Lower lobe of right lung (tissue), 2 donors: ENCODE results near the gene BRD7. TPM values are rescaled to one million over a fixed set of nuclear protein-coding genes. Genes with fewer than 3 reads are reported as not detected.

Source experiments
- ATAC-seq, 2 donors: fragments of 200-7000 bp; cut with Tn5 transposase; one replicate each; pipeline ENCODE4 v1.9.1; 2020 to 2022; ENCODE audit warnings: mild to moderate bottlenecking in 2 of 2, moderate library complexity in 2 of 2
- DNase-seq: peaks from one replicate; pipeline ENCODE4 v3.0.0-alpha.2; 2020
- H3K27ac ChIP-seq: fragments of 200-600 bp; one replicate; pipeline ENCODE4 v1.8.0; 2022
- H3K27me3 ChIP-seq: fragments of 200-600 bp; one replicate; pipeline ENCODE4 v1.8.0; 2022; ENCODE audit warnings: low read depth
- H3K36me3 ChIP-seq: fragments of 200-600 bp; one replicate; pipeline ENCODE4 v1.8.0; 2022; ENCODE audit warnings: mild to moderate bottlenecking
- H3K4me1 ChIP-seq: fragments of 200-600 bp; one replicate; pipeline ENCODE4 v1.8.0; 2022
- H3K4me3 ChIP-seq: fragments of 200-600 bp; one replicate; pipeline ENCODE4 v1.8.0; 2022; ENCODE audit warnings: mild to moderate bottlenecking
- H3K9me3 ChIP-seq: fragments of 200-600 bp; one replicate; pipeline ENCODE4 v1.8.0; 2022
- CTCF ChIP-seq: fragments of 200-600 bp; IDR thresholded peaks from one replicate; pipeline ENCODE4 v1.8.0; 2022; ENCODE audit warnings: antibody characterized with exemption, mild to moderate bottlenecking
- intact Hi-C: fragments of 100-400 bp; cut with DNase I; formaldehyde crosslinking; loops from one replicate; pipeline ENCODE4 v1.11.0; 2022
- total RNA-seq: library from RNA; stranded (reverse); fragmentation: NEBNext Ultra II Directional; extraction: Animal tissue kit (Norgen Biotek cat#: 25700); gene quantifications from one replicate; pipeline ENCODE4 v1.2.1, GENCODE V29; 2021
- donor health status: DM: no; HTN: yes; CAD: no; lungs with severe emphysema.

BRD7 gene
- total RNA-seq, 1 donor from 2014 or later = 76.3 TPM

- Histone ChIP-seq H3K4me3 (peak overlapping the region; percentile 37), H3K36me3 (no peaks in the 10 kb centered on the region), H3K4me1 (peaks cover 71% of the 10 kb centered on the region), H3K9me3 (peaks cover 3% of the 10 kb centered on the region), H3K27me3 (no peaks in the 10 kb centered on the region), H3K27ac (peak overlapping the region; percentile 84)
- intact Hi-C loops = no loop called here
- DNase-seq (peak; percentile 92), ATAC-seq (peak; percentile 76 to 90)
- TF ChIP-seq CTCF = no peak
Measured at GRCh38 chr16:50282010-50282538, 86.7 kb downstream of the BRD7 start.

- Histone ChIP-seq H3K27me3 (no peaks in the 10 kb centered on the region), H3K36me3 (no peaks in the 10 kb centered on the region), H3K4me1 (peaks cover 77% of the 10 kb centered on the region), H3K4me3 (peak overlapping the region; percentile 37), H3K27ac (peak overlapping the region; percentile 84), H3K9me3 (peaks cover 1% of the 10 kb centered on the region)
- DNase-seq (peak; percentile 47), ATAC-seq (no peak)
- TF ChIP-seq CTCF = no peak
- intact Hi-C loops = no loop called here
Measured at GRCh38 chr16:50281391-50282009, 87.3 kb downstream of the BRD7 start.

GRCh38 chr16:50280932-50281331 lies 87.9 kb downstream of the BRD7 start:
- peak; percentile 37 for DNase-seq
- no peak for ATAC-seq
- Histone ChIP-seq H3K4me3 (peak overlapping the region; percentile 37), H3K36me3 (no peaks in the 10 kb centered on the region), H3K9me3 (no peaks in the 10 kb centered on the region), H3K4me1 (peaks cover 82% of the 10 kb centered on the region), H3K27me3 (no peaks in the 10 kb centered on the region), H3K27ac (peak overlapping the region; percentile 84)
- intact Hi-C loops = no loop called here
- no peak for TF ChIP-seq CTCF

GRCh38 chr16:50279504-50279865 lies 89.3 kb downstream of the BRD7 start:
- ATAC-seq = no peak
- Histone ChIP-seq H3K4me3 (peak overlapping the region; percentile 34), H3K27ac (peak overlapping the region; percentile 32), H3K9me3 (no peaks in the 10 kb centered on the region), H3K27me3 (no peaks in the 10 kb centered on the region), H3K4me1 (peaks cover 72% of the 10 kb centered on the region), H3K36me3 (no peaks in the 10 kb centered on the region)
- DNase-seq = no peak
- TF ChIP-seq CTCF = no peak
- intact Hi-C loops = no loop called here

GRCh38 chr16:50278251-50278650 lies 90.5 kb downstream of the BRD7 start:
- intact Hi-C loops = no loop called here
- Histone ChIP-seq H3K27ac (no peak overlapping the region), H3K36me3 (no peaks in the 10 kb centered on the region), H3K9me3 (no peaks in the 10 kb centered on the region), H3K4me3 (no peak overlapping the region), H3K4me1 (peaks cover 67% of the 10 kb centered on the region), H3K27me3 (no peaks in the 10 kb centered on the region)
- TF ChIP-seq CTCF = no peak
- DNase-seq (no peak), ATAC-seq (no peak)
